Activated naive CD4-positive, alpha-beta T cell treated with anti-CD3 and anti-CD28 coated beads, Interleukin-2, amount 50 U/mL, for 72 hours (primary cell): ENCODE data around the gene ATP2A3. TPM values are rescaled to one million over a fixed set of nuclear protein-coding genes. Genes with fewer than 3 reads are reported as not detected.

Experiments used
- ATAC-seq, 2 donors: fragments of 150-1000 bp; cut with Tn5 transposase; 2 replicates each; pipeline ENCODE4 v1.10.0; 2021; ENCODE audit warnings: mild to moderate bottlenecking in 2 of 2, moderate library complexity in 2 of 2
- DNase-seq, 2 donors: peaks; one replicate each; pipeline ENCODE4 v3.0.0; 2021 to 2022; ENCODE audit warnings: low spot score in 2 of 2
- H3K27ac Mint-ChIP-seq, 2 donors: one replicate each; pipeline ENCODE4 v1.8.0; 2022; ENCODE audit warnings: mild to moderate bottlenecking in 2 of 2, mixed read lengths in 2 of 2
- H3K36me3 Mint-ChIP-seq, 2 donors: one replicate each; pipeline ENCODE4 v1.8.0; 2022; ENCODE audit warnings: mixed read lengths in 2 of 2
- H3K9me3 Mint-ChIP-seq, 2 donors: one replicate each; pipeline ENCODE4 v1.8.0; 2022; ENCODE audit warnings: mixed read lengths in 2 of 2
- total RNA-seq, 2 donors: library from RNA; stranded (reverse); gene quantifications; one replicate each; pipeline ENCODE4 v1.2.3, GENCODE V29; 2022

Gene ATP2A3
- total RNA-seq, 2 donors from 2014 or later, result 83.0 to 110 TPM

GRCh38 chr17:3887394-3887793 is 76.8 kb downstream of the ATP2A3 start:
- ATAC-seq, result no peak
- peak overlapping the region; percentile 47 to 88 for H3K27ac Mint-ChIP-seq
- no peaks in the 10 kb centered on the region for H3K9me3 Mint-ChIP-seq
- no peaks in the 10 kb centered on the region for H3K36me3 Mint-ChIP-seq
- DNase-seq, result no peak

DNA sequence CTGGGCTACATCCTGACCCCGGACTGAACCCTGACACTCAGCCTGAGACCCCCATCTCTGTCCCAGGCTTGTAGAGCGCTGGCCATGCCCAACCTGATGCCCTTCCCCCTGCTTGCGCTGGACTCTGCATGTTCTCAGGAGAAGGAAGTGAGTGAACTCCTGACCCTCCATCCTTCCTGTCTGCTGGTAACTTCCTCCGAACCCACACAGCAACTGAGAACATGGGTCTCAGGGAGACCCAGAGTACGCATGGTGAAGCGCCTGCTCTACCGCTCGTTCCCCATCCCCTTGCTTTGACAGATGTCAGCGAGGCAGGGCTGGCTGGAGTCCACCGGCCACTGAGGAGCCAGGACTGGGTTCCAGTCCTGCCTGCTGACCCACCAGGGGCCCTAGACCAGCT is 77.5 kb downstream of the ATP2A3 start:
- no peaks in the 10 kb centered on the region for H3K36me3 Mint-ChIP-seq
- no peaks in the 10 kb centered on the region for H3K9me3 Mint-ChIP-seq
- DNase-seq (no peak), ATAC-seq (peak in 1 of 2 donors; percentile 42)
- H3K27ac Mint-ChIP-seq, result peak overlapping the region; percentile 47 to 88

DNA sequence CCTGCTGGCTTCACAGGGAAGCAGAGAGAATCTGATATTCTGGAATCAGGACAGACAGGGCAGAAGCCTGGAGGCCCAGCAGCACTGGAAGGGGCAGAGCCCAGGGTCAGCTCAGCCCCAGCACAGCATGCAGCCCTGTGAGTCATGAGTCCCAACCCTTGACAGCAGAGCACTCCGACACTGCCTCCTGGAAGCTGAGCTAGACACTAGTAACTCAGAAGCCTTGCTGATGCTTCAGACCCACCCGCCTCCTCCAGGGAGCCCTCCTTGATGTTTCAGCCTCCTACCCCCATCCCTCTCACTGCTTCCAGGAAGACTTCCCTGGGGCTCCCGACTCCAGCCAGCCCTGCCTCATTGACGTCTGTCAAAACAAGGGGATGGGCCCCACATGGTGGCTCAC is 78.3 kb downstream of the ATP2A3 start:
- DNase-seq (no peak), ATAC-seq (no peak)
- Mint-ChIP-seq H3K36me3 (no peaks in the 10 kb centered on the region), H3K9me3 (no peaks in the 10 kb centered on the region), H3K27ac (peak overlapping the region; percentile 52 to 88)

- H3K27ac Mint-ChIP-seq, result peak overlapping the region in 1 of 2 donors; percentile 11
- no peaks in the 10 kb centered on the region for H3K36me3 Mint-ChIP-seq
- ATAC-seq (no peak), DNase-seq (no peak)
- H3K9me3 Mint-ChIP-seq, result no peaks in the 10 kb centered on the region
Measured at GRCh38 chr17:3885271-3885670, 79.0 kb downstream of the ATP2A3 start.

- ATAC-seq, result no peak
- peak overlapping the region in 1 of 2 donors; percentile 11 for H3K27ac Mint-ChIP-seq
- no peaks in the 10 kb centered on the region for H3K9me3 Mint-ChIP-seq
- no peak for DNase-seq
- H3K36me3 Mint-ChIP-seq, result no peaks in the 10 kb centered on the region
Measured at GRCh38 chr17:3884188-3884587, 80.0 kb downstream of the ATP2A3 start.

DNA sequence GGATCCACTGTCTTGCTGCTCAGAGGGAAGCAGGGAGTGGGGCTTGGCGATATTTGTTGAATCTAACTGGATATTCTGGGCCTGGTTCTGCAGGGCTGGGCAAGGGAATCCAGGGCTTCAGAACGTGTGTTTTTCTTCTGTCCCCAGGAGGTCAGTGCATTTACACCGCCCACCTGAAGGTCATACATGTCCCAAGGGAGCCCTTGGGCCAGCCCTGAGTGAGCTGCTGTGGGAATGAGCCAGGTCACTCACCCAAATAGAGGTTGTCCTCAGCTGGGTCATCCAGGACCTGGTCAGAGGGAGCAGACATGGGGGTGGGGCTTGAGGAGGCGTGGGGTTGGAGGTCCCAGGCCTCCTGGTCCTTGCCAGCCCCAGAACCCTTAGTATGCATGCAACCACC is 82.0 kb downstream of the ATP2A3 start:
- no peak for ATAC-seq
- Mint-ChIP-seq H3K27ac (peak overlapping the region in 1 of 2 donors; percentile 24), H3K36me3 (no peaks in the 10 kb centered on the region), H3K9me3 (no peaks in the 10 kb centered on the region)
- DNase-seq, result no peak

DNA sequence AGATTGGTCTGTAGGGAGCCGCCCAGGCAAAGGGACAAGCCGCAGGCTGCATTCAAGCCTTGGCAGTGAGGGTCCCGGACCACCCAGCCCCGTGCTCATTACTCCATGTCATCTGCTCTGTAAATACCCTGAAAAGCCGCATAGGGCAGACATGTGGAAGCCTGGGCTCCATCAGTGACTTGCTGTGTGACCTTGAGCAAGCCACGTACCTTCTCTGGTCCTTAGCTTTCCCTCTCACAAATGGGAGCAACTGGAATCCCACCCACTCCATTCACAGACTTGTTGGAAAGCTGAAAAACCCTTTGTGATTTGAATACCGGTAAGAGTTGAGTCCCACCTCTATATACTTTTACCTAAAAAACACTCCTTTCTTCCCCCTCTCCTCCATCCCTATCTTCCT is 83.3 kb downstream of the ATP2A3 start:
- H3K36me3 Mint-ChIP-seq, result no peaks in the 10 kb centered on the region
- no peak overlapping the region for H3K27ac Mint-ChIP-seq
- no peaks in the 10 kb centered on the region for H3K9me3 Mint-ChIP-seq
- no peak for DNase-seq
- ATAC-seq, result no peak

DNA sequence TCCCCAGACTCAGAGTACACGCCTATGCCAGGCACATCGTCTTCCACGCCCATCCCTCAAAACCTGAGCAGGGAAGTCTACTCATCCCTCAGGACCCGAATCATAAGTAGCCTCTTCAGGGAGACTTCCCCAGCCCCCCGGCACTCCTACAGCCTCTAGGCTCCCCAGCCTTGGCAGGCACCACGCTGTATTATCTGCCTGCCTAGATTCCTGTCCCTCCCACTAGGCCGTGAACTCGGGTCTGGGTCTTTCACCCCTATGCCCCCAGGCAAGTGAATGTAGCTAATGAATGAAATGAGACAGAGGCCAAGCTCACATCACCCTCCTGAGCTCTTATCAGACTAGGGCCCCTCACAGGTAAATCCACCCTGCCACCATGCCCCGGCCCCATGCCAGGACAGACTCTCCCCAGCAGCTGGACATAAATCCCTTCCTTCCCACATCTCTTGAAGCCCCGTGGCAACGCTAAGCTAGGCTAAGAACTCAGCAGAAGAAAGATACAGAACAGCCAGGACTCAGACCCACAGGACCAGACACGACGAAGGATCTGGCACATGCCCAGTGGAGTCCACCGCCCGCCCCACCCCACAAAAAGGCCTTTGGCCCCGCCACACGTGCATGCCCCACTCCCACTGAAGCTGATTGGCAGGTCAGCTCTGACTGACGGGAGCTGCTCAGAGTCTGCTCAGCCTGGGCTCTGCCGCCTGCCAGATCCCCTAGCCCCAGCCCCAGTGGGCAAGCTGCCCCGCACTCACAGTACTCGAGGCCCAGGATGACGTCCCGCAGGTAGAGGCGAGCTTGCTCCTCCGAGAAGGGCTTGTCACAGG is 84.4 kb downstream of the ATP2A3 start:
- peak overlapping the region in 1 of 2 donors; percentile 18 for H3K27ac Mint-ChIP-seq
- DNase-seq, result no peak
- no peaks in the 10 kb centered on the region for H3K36me3 Mint-ChIP-seq
- no peaks in the 10 kb centered on the region for H3K9me3 Mint-ChIP-seq
- ATAC-seq, result no peak

GRCh38 chr17:3879186-3879585 is 85.1 kb downstream of the ATP2A3 start:
- Mint-ChIP-seq H3K9me3 (no peaks in the 10 kb centered on the region), H3K27ac (peak overlapping the region in 1 of 2 donors; percentile 18), H3K36me3 (peaks cover 0 to under 1% of the 10 kb centered on the region in 2 donors)
- ATAC-seq (no peak), DNase-seq (no peak)

DNA sequence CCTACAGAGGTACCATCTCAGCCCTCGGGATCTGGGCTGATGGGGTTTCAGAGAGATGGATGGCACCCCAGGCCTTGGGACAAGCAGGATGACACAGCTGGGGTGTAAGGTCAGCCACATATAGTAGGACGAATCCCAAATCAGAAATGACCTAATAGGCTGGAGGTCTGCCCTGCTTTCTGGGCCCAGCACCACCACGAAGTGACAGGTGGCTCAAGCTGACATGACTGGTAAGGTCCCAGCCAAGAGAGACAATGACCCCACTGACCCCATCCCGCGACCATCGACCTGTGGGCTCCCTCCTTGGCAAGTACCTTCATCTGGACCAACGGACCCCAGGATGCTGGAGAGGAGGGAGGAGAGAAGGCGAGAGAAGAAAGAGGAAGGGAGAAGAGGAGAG is 87.0 kb downstream of the ATP2A3 start:
- ATAC-seq, result no peak
- Mint-ChIP-seq H3K27ac (peak overlapping the region in 1 of 2 donors; percentile 46), H3K36me3 (peaks cover 0 to 4% of the 10 kb centered on the region in 2 donors), H3K9me3 (no peaks in the 10 kb centered on the region)
- DNase-seq, result no peak

- Mint-ChIP-seq H3K27ac (peak overlapping the region in 1 of 2 donors; percentile 29), H3K9me3 (no peaks in the 10 kb centered on the region)
Measured at GRCh38 chr17:3875317-3875716, 88.9 kb downstream of the ATP2A3 start.

More at GRCh38 chr17:3875317-3875716, 88.9 kb downstream of the ATP2A3 start:
- ATAC-seq (no peak), DNase-seq (no peak)
- H3K36me3 Mint-ChIP-seq, result peaks cover 0 to 4% of the 10 kb centered on the region in 2 donors

Other genes starting within 250 kb of the ATP2A3 start
- gene HASPIN, start 240.5 kb downstream of the ATP2A3 start, total RNA-seq, result 10 to 100 TPM; 24.0 to 26.6 TPM
- 10 to 100 TPM; 36.7 to 48.0 TPM for gene ITGAE, start 163.2 kb downstream of the ATP2A3 start, total RNA-seq
- gene NCBP3, start 118.2 kb downstream of the ATP2A3 start, total RNA-seq, result 10 to 100 TPM; 35.4 to 44.4 TPM
- gene CAMKK1, start 71.4 kb downstream of the ATP2A3 start, total RNA-seq, result 1 to 10 TPM; 3.8 to 6.9 TPM
- gene P2RX1, start 48.0 kb downstream of the ATP2A3 start, total RNA-seq, result 1 to 10 TPM in 1 of 2 donors, under 1 TPM in 1; 0.14 to 1.5 TPM
- gene ZZEF1, start 178.6 kb upstream of the ATP2A3 start, total RNA-seq, result 10 to 100 TPM; 37.0 to 50.0 TPM
- gene CYB5D2, start 178.8 kb upstream of the ATP2A3 start, total RNA-seq, result 10 to 100 TPM in 1 of 2 donors, 1 to 10 TPM in 1; 2.6 to 10.6 TPM